ENCODE measurements around the gene RNF167. TPM values are rescaled to one million over a fixed set of nuclear protein-coding genes. Genes with fewer than 3 reads are reported as not detected.

The RNF167 gene
- total RNA-seq, result 100 to 1,000 TPM; 254 to 273 TPM

DNA sequence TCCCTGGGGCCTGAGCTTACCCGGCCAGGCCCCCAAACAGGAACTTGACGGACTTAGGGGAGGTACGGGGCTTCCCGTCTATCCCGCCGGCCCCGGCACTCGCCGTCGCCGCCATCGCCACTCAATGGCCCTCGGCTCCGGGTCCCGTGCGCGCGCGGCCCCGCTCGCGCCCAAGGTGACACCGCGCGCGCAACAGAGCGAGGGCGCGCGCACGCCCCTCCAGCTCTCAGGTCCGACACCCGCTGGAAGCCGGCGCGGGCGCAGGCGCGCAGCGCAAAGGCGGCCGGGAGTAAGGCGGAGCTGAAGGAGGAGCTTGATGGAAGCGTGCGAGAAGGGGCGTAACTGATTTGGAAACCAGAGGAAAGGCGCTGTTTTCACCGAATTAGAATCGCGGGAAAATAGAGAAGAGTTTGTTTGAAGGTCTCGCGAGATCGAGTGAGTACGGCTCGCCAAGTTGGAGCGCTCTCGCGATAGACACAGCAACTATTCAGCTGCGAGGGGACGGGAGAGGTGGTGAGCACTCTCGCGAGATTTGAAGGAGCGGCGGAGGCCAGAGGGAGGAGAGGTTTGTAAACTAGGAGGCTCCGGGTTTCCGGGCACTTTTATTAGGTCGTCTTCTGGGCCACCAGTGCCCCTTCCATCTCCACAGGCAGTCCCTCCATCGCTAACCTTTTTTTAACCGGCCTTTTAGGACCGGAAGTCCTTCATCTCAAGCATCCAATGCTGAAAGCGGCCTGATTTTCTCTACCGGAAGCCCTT, at the start of gene RNF167, which contains the start of gene SLC25A11:
Gene RNF167, plus strand, starts transcription at position 473 of the 759 bp plus-strand sequence. CDS start 642 bp downstream, outside the sequence.
Gene SLC25A11, minus strand, starts transcription at position 251 of the 759 bp plus-strand sequence. Its CDS starts 136 bp downstream, at position 115.
- POLR2A ChIA-PET, result interaction anchor here (0.6 to 2.0 kb wide), 7 partner anchors 9 to 140 kb away, joined by 3 to 11 read pairs (median 7); partner anchors contain the start of genes C17orf107, PFN1 and SPAG7
- Mint-ChIP-seq H3K27me3 (no peaks in the 10 kb centered on the region), H3K27ac (peak within 1 kb of the TSS; percentile 96), H3K9me3 (no peaks in the 10 kb centered on the region), H3K36me3 (ENCODE audit: low read depth) (peaks cover 71% of the 10 kb centered on the region), H3K4me3 (peak within 1 kb of the TSS; percentile 92), H3K4me1 (peaks cover 58% of the 10 kb centered on the region)
- CTCF ChIA-PET, result interaction anchor here (0.9 to 1.7 kb wide), 7 partner anchors 27 to 499 kb away, joined by 3 to 8 read pairs (median 3); partner anchors contain the start of genes C17orf107, C1QBP, CAMTA2 and CHRNE
- DNase-seq, result peak; percentile 99

DNA sequence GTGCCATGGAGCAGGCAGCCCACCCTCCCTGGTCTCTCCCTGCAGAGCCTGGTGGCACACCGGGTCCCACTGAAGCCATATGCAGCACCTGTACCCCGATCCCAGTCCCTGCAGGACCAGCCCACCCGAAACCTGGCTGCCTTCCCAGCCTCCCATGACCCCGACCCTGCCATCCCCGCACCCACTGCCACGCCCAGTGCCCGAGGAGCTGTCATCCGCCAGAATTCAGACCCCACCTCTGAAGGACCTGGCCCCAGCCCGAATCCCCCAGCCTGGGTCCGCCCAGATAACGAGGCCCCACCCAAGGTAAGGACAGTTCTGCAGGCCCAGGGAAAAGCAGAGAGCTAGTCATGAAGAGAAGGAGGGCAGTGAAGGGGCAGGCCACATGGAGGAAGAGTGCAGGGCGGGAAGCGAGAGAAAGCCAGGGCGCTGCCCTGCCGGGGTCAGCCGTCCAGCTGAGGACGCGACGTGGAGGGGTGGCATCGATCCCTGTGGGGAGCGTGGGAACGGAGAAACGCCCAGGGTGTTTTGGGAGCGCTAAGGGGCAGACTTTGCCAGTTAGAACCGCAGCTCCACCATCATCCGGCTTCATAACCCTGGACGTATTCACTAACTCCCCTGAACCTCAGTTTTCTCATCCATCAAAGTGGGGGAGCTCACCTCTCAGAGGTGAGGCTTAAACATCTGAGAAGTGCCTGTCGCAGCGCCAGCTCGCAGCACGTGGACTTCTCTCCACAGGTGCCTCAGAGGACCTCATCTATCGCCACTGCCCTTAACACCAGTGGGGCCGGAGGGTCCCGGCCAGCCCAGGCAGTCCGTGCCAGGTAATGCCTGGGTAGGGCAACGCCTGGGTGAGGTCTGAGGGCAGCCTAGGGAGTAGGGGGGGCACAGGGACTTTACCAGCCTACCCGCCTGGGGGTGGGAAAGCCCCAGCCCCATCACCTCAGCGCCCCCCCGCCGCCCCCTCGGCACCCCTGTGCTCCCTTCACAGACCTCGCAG, 48.4 kb upstream of the RNF167 start:
- Mint-ChIP-seq H3K36me3 (ENCODE audit: low read depth) (peaks cover 23% of the 10 kb centered on the region), H3K4me3 (no peak overlapping the region), H3K4me1 (peaks cover 3% of the 10 kb centered on the region), H3K9me3 (no peaks in the 10 kb centered on the region), H3K27ac (no peak overlapping the region), H3K27me3 (no peaks in the 10 kb centered on the region)
- ChIA-PET POLR2A (no interaction called here), CTCF (interaction anchor here (0.9 kb wide), 1 partner anchor 17 kb away, joined by 4 read pairs; no protein-coding TSS in a partner anchor)
- DNase-seq, result no peak

DNA sequence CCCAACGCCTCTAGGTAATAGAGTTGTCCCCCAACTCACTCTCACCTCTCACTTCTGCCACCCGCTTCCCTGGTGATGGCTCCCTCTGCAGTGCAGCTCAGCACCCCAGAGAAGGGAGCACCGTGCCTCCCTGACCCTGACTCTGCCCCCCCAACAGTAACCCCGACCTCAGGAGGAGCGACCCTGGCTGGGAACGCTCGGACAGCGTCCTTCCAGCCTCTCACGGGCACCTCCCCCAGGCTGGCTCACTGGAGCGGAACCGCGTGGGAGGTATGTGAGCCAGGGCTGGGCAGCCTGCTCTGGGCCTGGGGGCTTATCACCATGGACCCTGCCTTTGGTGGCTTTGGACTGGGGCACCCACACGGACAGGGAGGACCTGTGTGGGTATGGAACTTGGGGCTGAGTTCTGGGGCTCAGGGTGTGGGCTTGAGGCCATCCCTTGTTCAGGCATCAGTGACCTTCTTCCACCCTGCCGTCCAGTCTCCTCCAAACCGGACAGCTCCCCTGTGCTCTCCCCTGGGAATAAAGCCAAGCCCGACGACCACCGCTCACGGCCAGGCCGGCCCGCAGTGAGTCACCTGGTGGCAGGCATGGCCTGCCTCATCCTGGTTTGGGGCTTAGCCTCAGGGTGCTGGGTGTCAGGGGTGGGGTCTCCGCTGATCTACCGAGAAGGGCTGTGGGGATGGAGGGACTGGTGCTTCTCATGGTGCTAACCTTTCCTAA, 47.4 kb upstream of the RNF167 start:
- Mint-ChIP-seq H3K4me3 (no peak overlapping the region), H3K27ac (no peak overlapping the region), H3K9me3 (no peaks in the 10 kb centered on the region), H3K4me1 (peaks cover 3% of the 10 kb centered on the region), H3K27me3 (no peaks in the 10 kb centered on the region), H3K36me3 (ENCODE audit: low read depth) (peaks cover 22% of the 10 kb centered on the region)
- DNase-seq, result no peak
- ChIA-PET CTCF (no interaction called here), POLR2A (no interaction called here)

DNA sequence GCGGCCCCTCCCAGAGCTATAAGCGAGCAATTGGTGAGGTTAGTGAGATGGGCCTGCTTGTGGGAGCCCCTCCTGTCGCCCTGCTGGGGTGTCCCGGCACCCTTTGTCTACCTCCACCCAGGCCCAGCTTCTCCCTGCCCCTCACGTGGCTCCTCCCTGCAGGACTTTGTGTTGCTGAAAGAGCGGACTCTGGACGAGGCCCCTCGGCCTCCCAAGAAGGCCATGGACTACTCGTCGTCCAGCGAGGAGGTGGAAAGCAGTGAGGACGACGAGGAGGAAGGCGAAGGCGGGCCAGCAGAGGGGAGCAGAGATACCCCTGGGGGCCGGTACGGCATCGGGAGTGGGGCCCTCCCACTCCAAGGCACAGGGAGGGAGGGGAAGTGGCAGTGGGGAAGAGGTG, 46.8 kb upstream of the RNF167 start:
- peaks cover 22% of the 10 kb centered on the region for H3K36me3 Mint-ChIP-seq (ENCODE audit: low read depth)

DNA sequence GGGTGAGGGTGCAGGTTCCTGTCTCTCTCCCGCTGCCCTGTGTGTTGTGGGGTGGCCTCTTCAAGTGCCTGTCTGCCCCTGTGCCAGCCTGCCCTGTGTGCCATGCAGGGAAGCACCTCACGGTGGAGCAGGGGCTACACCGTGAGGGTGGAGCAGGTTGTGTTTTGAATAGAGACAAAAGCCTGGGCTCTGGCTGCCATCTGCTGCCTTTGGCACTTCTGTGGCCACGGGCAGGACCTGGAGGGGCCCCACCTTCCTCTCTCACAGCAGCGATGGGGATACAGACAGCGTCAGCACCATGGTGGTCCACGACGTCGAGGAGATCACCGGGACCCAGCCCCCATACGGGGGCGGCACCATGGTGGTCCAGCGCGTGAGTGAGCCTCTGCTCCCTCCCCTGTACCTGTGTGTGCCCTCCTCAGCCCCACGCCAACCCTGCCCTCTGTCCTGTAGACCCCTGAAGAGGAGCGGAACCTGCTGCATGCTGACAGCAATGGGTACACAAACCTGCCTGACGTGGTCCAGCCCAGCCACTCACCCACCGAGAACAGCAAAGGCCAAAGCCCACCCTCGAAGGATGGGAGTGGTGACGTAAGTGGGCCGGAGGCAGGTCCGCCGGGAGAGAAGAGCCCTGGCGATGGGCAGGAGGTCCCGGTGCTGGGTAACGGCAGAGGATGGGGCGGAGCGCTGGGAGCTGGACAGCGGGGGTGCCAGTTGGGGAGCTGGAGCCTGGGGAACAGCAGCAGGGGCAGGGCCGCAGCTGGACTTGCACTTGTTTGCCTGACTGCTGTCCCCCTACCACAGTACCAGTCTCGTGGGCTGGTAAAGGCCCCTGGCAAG, 46.1 kb upstream of the RNF167 start:
- Mint-ChIP-seq H3K4me3 (no peak overlapping the region), H3K27ac (no peak overlapping the region), H3K36me3 (ENCODE audit: low read depth) (peaks cover 20% of the 10 kb centered on the region), H3K9me3 (no peaks in the 10 kb centered on the region), H3K27me3 (no peaks in the 10 kb centered on the region), H3K4me1 (peaks cover 7% of the 10 kb centered on the region)
- no peak for DNase-seq
- POLR2A ChIA-PET, result no interaction called here
- CTCF ChIA-PET, result no interaction called here

More for the DNA sequence above, 46.8 kb upstream of the RNF167 start:
- Mint-ChIP-seq H3K9me3 (no peaks in the 10 kb centered on the region), H3K27me3 (no peaks in the 10 kb centered on the region), H3K27ac (no peak overlapping the region), H3K4me3 (no peak overlapping the region), H3K4me1 (peaks cover 4% of the 10 kb centered on the region)
- ChIA-PET CTCF (no interaction called here), POLR2A (no interaction called here)
- DNase-seq, result no peak

DNA sequence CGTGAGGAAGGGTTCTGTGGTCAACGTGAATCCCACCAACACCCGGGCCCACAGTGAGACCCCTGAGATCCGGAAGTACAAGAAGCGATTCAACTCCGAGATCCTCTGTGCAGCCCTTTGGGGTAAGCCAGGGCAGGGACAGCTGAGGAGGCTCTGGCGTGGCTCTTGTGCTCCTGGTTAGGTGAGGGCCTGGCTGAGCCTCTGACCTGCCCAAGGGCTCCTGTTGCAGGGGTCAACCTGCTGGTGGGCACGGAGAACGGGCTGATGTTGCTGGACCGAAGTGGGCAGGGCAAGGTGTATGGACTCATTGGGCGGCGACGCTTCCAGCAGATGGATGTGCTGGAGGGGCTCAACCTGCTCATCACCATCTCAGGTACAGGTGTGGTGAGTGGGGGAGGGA, 44.9 kb upstream of the RNF167 start:
- Mint-ChIP-seq H3K27ac (no peak overlapping the region), H3K9me3 (no peaks in the 10 kb centered on the region), H3K4me3 (no peak overlapping the region), H3K4me1 (peaks cover 13% of the 10 kb centered on the region), H3K36me3 (ENCODE audit: low read depth) (peaks cover 18% of the 10 kb centered on the region), H3K27me3 (peaks cover 7% of the 10 kb centered on the region)
- DNase-seq, result no peak
- CTCF ChIA-PET, result interaction anchor here (0.9 kb wide), 1 partner anchor 181 kb away, joined by 3 read pairs; no protein-coding TSS in a partner anchor
- POLR2A ChIA-PET, result no interaction called here

DNA sequence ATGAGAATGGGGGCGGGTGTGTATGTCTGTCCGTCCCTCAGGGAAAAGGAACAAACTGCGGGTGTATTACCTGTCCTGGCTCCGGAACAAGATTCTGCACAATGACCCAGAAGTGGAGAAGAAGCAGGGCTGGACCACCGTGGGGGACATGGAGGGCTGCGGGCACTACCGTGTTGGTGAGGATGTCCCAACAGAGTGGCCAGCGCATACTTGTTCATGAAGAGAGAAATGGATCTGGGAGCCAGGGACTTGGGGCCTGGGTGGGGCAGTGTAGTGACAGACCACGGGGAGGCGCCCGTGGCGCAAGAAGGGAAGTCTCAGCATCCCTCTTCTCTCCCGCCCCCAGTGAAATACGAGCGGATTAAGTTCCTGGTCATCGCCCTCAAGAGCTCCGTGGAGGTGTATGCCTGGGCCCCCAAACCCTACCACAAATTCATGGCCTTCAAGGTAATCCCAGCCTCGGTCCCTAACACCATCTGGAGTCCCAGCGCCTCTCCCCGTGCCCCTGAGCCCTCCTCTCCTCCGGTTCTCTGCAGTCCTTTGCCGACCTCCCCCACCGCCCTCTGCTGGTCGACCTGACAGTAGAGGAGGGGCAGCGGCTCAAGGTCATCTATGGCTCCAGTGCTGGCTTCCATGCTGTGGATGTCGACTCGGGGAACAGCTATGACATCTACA, 44.3 kb upstream of the RNF167 start:
- CTCF ChIA-PET, result interaction anchor here (0.6 to 1.7 kb wide), 3 partner anchors 13 to 186 kb away, joined by 3 to 4 read pairs (median 3); partner anchors contain the start of gene ARRB2
- Mint-ChIP-seq H3K36me3 (ENCODE audit: low read depth) (peaks cover 15% of the 10 kb centered on the region), H3K27me3 (peaks cover 8% of the 10 kb centered on the region), H3K4me1 (peaks cover 15% of the 10 kb centered on the region), H3K27ac (no peak overlapping the region), H3K4me3 (no peak overlapping the region), H3K9me3 (no peaks in the 10 kb centered on the region)
- DNase-seq, result no peak
- POLR2A ChIA-PET, result no interaction called here

DNA sequence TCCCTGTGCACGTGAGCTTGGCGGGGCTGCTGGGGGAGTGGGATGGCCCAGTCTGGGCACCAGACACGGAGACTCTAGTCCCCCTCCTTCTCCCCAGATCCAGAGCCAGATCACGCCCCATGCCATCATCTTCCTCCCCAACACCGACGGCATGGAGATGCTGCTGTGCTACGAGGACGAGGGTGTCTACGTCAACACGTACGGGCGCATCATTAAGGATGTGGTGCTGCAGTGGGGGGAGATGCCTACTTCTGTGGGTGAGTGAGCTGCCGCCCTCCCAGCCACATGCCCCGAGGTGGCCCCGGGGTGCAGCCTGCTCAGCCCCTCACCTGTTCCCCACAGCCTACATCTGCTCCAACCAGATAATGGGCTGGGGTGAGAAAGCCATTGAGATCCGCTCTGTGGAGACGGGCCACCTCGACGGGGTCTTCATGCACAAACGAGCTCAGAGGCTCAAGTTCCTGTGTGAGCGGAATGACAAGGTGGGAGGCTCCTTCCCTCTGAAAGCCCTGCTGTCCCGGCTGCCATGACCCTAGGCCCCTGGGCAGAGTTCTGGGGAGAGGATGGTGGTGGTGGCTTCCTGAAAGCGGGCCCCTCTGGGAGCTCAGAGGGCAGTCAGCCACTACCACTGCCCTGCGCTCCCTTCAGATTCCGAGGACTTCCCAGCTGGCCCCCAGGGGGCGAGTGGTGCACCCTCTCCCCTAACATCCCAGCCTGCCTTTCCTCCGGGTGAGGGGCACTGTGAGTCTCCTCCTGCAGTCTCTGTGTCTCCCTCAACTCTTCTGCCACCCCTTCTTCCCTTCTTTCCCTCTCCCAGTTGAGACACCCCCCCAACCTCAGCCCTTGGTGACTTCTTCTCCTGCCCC, 43.5 kb upstream of the RNF167 start:
- H3K27me3 Mint-ChIP-seq, result peaks cover 10% of the 10 kb centered on the region
- no peak overlapping the region for H3K27ac Mint-ChIP-seq
- H3K4me3 Mint-ChIP-seq, result no peak overlapping the region
- ChIA-PET POLR2A (no interaction called here), CTCF (interaction anchor here (0.8 to 1.7 kb wide), 2 partner anchors 13 to 187 kb away, joined by 3 to 4 read pairs; partner anchors contain the start of gene ARRB2)
- peaks cover 13% of the 10 kb centered on the region for H3K36me3 Mint-ChIP-seq (ENCODE audit: low read depth)
- H3K9me3 Mint-ChIP-seq, result no peaks in the 10 kb centered on the region
- peaks cover 22% of the 10 kb centered on the region for H3K4me1 Mint-ChIP-seq
- no peak for DNase-seq

DNA sequence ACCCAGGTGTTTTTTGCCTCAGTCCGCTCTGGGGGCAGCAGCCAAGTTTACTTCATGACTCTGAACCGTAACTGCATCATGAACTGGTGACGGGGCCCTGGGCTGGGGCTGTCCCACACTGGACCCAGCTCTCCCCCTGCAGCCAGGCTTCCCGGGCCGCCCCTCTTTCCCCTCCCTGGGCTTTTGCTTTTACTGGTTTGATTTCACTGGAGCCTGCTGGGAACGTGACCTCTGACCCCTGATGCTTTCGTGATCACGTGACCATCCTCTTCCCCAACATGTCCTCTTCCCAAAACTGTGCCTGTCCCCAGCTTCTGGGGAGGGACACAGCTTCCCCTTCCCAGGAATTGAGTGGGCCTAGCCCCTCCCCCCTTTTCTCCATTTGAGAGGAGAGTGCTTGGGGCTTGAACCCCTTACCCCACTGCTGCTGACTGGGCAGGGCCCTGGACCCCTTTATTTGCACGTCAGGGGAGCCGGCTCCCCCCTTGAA, 42.8 kb upstream of the RNF167 start:
- peaks cover 25% of the 10 kb centered on the region for H3K4me1 Mint-ChIP-seq
- peaks cover 10% of the 10 kb centered on the region for H3K27me3 Mint-ChIP-seq
- ChIA-PET POLR2A (no interaction called here), CTCF (interaction anchor here (1.7 kb wide), 1 partner anchor 188 kb away, joined by 4 read pairs; the partner anchor contains the start of gene ARRB2)
- no peak overlapping the region for H3K27ac Mint-ChIP-seq
- no peak overlapping the region for H3K4me3 Mint-ChIP-seq
- DNase-seq, result no peak
- H3K9me3 Mint-ChIP-seq, result no peaks in the 10 kb centered on the region
- peaks cover 13% of the 10 kb centered on the region for H3K36me3 Mint-ChIP-seq (ENCODE audit: low read depth)

DNA sequence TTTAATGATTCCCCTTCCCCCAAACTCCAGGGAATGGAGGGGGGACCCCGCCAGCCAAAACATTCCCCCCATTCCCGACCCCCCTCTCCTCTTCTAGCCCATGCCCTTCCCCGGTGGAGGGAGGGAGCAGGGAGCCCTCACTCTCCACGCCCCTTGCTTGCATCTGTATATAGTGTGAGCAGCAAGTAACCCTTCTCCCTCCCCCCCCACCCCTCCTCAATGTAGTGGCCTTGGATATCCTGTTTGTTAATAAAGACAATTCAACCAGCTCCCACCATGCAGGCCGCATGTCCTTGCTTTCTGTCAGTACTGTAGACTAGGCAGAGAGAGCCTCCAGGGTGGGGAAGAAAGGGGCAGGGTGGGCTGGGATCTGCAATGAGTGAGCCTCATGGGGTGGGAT, 42.3 kb upstream of the RNF167 start:
- no peak overlapping the region for H3K4me3 Mint-ChIP-seq
- H3K36me3 Mint-ChIP-seq (ENCODE audit: low read depth), result peaks cover 13% of the 10 kb centered on the region
- H3K27ac Mint-ChIP-seq, result no peak overlapping the region
- ChIA-PET CTCF (no interaction called here), POLR2A (no interaction called here)
- DNase-seq, result no peak
- no peaks in the 10 kb centered on the region for H3K9me3 Mint-ChIP-seq
- peaks cover 10% of the 10 kb centered on the region for H3K27me3 Mint-ChIP-seq
- H3K4me1 Mint-ChIP-seq, result peaks cover 30% of the 10 kb centered on the region
